AML-193 (cell line): Measurements from ENCODE around the gene CASS4.
"Not testable (repeated sequence)": the region's sequence is repeated elsewhere in the genome, so short reads cannot be mapped to it uniquely, and the experiment has no call there.

Experiments
- DNase-seq, 2 experiments: peaks; one replicate each; lab custom pipeline; 2025; lab: John Stamatoyannopoulos, UW

Gene CASS4

DNA sequence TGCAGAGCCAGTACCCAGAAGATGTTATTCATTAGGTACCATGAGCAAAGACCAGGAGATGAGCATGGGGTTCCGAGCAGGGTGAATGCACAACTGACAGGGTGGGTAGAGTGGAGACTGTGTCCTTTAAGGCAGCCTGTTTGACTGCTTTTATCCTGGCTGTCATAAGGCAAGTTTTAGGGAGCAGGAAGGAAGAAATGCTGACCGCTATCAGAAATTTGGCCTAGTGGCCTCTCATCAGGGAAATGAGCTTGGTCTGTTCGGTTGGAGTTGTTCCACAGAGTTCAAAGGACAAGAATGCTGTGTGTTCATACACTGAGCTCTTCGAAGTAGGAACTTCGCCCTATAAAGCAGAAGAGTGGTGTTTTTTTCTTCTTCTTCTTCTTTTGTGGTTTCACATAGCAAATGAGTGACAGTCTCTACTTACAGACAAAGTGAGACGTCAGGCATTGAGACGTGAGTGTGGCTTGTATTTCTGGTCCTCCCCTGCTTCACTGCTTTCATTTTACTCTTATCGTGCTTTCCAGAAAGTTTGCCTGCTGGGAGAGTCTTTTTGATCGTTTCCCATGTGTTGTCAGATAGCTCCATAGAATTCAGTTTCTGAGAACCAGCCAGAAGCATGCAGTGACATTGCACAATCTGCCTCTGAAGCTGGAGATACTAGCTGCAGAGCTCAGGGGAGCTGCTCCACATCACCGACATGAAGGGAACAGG lies at the start of gene CASS4:
CASS4 (plus strand) TSS at position 502 of the 714 bp plus-strand sequence; CDS start at position 701, 199 bp downstream.
- peak; percentile 86 to 88 for DNase-seq

- DNase-seq = no peak
Measured at GRCh38 chr20:56362833-56363413, 49.1 kb upstream of the CASS4 start.

GRCh38 chr20:56363491-56363890 lies 48.6 kb upstream of the CASS4 start:
- DNase-seq = no peak

- DNase-seq = no peak
Measured at GRCh38 chr20:56368351-56369134, 43.5 kb upstream of the CASS4 start.

GRCh38 chr20:56369179-56369578 lies 42.9 kb upstream of the CASS4 start:
- no peak for DNase-seq

DNA sequence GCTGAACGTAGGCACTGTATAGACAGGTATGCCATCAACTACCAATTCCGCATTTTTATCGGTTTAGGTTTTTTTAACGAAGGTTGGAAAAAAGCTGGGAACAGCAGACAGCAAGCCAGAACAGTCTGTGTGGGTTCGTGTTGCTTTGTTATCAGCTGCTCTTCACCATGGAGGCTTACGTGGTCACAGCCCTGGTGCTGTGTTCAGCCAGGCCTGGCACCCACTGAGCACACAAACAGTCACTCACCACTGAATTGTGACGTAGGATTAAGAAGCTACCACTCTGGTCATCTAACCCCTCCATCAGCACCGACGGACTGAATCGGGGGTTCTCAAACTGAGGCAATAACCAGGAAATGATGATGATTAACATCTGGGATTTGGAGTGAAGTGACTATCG lies 40.1 kb upstream of the CASS4 start:
- no peak for DNase-seq

- no peak for DNase-seq
Measured at GRCh38 chr20:56372850-56373249, 39.2 kb upstream of the CASS4 start.

DNA sequence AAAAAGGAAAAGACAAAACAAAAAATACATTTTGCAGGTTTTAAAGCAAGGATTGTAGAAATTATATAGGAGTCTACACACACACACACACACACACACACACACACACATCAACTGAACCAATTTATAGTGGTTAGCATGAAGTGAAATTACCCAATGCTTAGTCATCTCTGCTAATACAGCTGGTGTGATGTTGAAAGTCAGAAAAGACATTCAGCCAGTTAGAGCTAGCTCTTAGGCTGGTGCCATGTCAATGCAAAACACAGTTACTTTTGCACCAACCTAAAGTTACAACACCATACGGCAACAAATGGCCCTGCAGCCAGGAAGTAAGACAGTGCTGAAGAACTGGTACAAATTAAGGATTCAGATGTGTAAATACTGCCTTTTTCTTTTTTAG lies 38.1 kb upstream of the CASS4 start:
- peak; percentile 95 to 97 for DNase-seq

GRCh38 chr20:56376331-56376730 lies 35.7 kb upstream of the CASS4 start:
- DNase-seq = no peak

DNA sequence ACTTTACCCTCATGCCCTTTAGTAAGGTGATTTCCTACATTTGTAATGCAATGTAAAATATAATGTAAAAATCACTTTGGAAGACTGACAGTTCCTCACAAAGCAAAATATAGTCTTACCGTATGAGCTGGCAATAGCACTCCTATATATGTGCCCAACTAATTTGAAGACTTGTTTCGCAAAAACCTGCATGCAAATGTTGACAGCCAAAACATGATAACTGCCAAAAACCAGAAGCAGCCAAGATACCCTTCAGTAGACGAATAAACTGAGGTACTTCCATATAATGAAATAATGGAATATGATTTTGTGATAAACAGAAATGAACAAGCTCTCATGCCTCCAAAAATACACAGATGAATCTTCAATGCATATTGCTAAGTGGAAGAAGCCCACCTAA lies 33.7 kb upstream of the CASS4 start:
- DNase-seq = no peak

DNA sequence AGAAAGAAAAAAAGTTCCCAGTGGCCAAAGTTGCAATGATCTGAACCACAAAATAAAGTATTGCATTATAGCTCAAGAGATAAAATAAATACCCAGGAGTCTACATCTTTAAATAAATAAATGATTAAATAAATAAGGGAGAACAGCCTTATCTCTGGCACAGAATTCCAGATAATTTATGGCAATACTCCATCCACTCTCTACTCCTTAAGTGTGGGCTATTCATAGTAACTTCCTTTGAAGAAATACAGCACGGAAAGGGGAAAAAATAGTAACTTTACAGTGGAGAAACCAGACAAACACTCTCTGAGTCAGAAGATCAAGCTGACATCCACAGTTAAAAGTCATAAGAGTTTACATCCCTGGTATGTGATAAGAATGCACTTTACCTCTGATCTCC lies 31.7 kb upstream of the CASS4 start:
- no peak for DNase-seq

- no peak for DNase-seq
Measured at GRCh38 chr20:56381501-56381900, 30.6 kb upstream of the CASS4 start.

- no peak for DNase-seq
Measured at GRCh38 chr20:56382696-56383095, 29.4 kb upstream of the CASS4 start.

DNA sequence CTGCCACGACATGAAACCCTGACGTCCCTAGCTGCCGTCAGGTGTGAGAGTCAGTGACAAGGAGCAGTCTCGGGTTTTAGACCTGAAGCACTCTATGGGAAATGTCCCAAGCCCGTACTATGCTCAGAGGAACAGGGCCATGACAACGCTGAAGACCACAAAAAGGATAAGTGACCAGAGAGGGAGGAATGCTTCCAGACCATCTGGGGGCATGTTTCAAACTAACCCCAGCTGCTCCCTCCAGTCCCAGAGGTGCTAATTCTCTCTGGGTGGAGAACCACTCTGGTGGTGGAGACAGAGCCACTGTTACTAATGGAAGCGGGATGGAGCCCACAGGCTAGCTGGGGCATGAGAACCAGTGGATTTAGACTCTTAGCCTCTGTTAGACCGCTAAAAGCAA lies 28.7 kb upstream of the CASS4 start:
- no peak for DNase-seq

GRCh38 chr20:56385130-56385529 lies 26.9 kb upstream of the CASS4 start:
- no peak for DNase-seq

GRCh38 chr20:56386219-56386618 lies 25.8 kb upstream of the CASS4 start:
- no peak for DNase-seq

DNA sequence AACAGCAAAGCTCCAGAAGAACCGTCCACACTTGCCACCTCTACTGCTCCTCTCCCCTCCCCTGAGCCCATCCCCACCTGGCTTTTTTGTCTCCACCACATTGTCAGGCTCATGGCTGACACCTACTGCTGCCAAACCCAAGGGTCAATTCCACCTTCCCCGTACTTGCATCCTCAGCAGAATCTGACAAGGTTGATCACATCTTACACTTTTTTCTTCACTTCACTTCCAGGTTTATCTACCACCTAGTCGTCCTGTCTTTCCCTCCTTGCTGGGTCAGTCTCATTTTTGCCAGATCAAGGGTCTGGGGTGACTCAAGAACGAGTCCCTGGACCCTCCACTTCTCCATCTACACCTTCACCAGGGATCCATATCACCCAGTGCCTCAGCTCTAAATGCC lies 23.2 kb upstream of the CASS4 start:
- DNase-seq = no peak

- no peak for DNase-seq
Measured at GRCh38 chr20:56389807-56390206, 22.3 kb upstream of the CASS4 start.

DNA sequence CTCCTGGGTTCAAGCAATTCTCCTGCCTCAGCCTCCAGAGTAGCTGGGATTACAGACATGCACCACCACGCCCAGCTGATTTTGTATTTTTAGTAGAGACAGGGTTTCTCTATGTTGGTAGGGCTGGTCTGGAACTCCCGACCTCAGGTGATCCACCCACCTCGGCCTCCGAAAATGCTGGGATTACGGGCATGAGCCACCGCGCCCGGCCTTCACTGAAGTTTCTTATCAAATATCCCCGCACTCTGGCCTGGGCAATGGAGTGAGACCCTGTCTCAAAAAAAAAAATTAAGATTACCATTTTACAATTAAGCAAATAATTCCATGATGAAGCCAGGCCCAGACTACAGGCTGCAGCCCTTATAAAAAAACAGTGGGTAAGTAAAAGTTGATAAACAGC lies 21.7 kb upstream of the CASS4 start:
- DNase-seq = not testable (repeated sequence)

GRCh38 chr20:56391037-56391436 lies 21.0 kb upstream of the CASS4 start:
- peak; percentile 9 to 19 for DNase-seq

GRCh38 chr20:56391596-56392131 lies 20.4 kb upstream of the CASS4 start:
- DNase-seq = no peak

DNA sequence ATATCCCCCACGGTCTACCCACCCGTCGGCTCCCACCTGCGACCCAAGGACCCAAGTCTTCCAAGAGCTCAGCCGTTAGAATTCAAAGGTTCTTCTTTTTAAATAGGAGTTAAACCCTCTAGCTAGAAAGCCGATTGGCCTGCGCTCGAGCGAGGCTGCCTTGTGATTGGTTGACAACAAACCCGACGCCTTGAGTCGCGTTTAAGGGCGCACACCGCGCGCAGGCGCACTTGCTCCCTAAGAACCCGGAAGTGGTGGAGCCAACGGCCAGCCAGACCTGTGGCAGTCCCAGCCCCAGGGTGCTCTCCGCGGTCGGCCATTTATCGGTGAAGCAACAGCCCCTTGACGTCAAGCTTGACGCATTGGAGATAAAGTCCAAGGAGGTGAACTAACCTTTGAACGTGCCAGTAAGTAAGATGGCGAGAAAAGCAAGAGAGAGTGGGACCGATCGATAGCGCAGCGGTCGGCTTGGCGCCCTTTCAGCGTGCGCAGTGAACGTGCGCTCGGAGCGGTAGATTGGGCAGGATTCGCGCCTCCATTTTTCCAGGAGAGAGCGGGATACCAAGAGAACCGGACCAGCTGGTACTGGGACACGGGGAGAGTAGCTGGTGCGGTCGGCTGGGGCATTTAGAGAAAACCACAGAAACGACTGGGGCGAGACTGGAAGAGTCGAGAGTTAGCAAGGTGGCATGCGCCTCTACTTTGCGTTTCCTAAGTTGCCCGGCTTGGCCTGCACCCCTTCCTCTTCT lies 19.8 kb upstream of the CASS4 start, which contains the start of the genes AURKA and CSTF1:
AURKA (minus strand) TSS at position 84 of the 749 bp plus-strand sequence. CDS start 4,018 bp downstream, outside the sequence.
CSTF1 (plus strand) TSS at position 514 of the 749 bp plus-strand sequence. CDS start 2,908 bp downstream, outside the sequence.
- peak; percentile 97 to 98 for DNase-seq
